ENCODE measurements around the gene EED.
"Not testable (repeated sequence)": the region's sequence is repeated elsewhere in the genome, so short reads cannot be mapped to it uniquely, and the experiment has no call there.

The EED gene

DNA sequence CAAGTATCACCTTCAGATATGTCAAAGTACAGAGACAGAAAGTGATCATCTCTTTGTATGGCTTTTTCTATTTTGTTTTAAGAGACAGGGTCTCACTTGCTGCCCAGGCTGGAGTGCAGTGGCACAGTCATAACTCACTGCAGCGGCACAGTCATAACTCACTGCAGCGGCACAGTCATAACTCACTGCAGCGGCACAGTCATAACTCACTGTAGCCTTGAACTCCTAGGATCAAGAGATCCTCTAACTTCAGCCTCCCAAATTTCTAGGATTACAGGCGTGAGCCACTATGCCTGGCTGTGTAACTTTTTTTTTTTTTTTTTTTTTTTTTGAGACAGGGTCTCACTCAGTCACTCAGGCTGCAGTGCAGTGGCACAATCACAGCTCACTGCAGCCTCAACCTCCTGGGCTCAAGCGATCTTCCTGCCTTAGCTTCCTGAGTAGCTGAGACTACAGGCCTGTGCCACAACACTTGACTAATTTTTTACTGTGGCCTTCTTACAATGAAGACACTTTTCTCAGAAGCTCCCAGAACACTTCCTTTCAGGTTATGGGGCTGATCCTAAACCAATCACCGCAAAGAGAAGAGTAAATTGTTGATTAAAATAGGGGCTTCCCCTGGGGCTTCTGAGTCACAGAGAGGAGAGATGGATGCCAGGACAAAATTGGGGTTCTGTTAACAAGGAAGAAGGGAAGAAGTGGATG, 48.5 kb downstream of the EED start:
- no peak overlapping the region for H3K4me3 ChIP-seq (ENCODE audit: low read depth, low read length)
- TF ChIP-seq, protein P1, sequence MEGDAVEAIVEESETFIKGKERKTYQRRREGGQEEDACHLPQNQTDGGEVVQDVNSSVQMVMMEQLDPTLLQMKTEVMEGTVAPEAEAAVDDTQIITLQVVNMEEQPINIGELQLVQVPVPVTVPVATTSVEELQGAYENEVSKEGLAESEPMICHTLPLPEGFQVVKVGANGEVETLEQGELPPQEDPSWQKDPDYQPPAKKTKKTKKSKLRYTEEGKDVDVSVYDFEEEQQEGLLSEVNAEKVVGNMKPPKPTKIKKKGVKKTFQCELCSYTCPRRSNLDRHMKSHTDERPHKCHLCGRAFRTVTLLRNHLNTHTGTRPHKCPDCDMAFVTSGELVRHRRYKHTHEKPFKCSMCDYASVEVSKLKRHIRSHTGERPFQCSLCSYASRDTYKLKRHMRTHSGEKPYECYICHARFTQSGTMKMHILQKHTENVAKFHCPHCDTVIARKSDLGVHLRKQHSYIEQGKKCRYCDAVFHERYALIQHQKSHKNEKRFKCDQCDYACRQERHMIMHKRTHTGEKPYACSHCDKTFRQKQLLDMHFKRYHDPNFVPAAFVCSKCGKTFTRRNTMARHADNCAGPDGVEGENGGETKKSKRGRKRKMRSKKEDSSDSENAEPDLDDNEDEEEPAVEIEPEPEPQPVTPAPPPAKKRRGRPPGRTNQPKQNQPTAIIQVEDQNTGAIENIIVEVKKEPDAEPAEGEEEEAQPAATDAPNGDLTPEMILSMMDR (IDR thresholded peaks at IDR 0.05; ENCODE audit: low read depth, low read length), result no peak

DNA sequence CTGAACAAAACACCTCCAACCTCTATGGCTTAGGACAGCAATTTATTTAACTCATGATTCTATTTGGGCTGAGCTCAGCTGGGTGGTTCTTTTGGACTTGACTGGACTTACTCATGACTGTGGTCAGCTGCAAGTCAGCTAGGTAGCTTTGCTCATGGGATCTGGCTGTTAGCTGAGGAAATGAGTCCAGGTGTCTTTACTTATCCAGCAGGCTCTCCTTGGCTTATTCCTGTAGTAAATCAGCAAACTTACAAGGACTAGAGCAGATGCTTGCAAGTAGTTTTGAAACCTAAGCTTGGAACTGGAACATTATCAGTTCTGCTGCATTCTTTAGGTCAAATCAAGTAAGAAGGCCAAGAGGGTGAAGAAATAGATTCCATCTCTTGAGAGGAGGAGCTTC, 49.5 kb downstream of the EED start:
- H3K4me3 ChIP-seq (ENCODE audit: low read depth, low read length), result no peak overlapping the region
- TF ChIP-seq, protein P1 (IDR thresholded peaks at IDR 0.05; ENCODE audit: low read depth, low read length), result no peak

DNA sequence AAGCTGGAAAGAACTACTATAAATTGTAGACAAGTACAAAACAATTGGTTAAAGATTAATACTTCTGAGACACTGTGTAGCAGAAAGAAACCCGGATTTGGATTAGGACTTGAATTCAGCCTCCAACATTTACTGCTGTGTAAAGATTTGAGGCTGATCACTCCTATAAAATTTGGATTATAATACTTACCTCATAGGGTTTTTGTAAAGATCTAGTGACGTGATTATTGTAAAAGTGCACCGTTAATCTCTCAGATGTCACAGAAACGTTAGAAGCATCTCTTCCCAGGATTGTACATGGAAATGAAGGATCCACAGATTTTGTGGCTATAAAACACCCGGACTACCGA, 57.2 kb downstream of the EED start:
- TF ChIP-seq, protein P1 (IDR thresholded peaks at IDR 0.05; ENCODE audit: low read depth, low read length), result no peak

DNA sequence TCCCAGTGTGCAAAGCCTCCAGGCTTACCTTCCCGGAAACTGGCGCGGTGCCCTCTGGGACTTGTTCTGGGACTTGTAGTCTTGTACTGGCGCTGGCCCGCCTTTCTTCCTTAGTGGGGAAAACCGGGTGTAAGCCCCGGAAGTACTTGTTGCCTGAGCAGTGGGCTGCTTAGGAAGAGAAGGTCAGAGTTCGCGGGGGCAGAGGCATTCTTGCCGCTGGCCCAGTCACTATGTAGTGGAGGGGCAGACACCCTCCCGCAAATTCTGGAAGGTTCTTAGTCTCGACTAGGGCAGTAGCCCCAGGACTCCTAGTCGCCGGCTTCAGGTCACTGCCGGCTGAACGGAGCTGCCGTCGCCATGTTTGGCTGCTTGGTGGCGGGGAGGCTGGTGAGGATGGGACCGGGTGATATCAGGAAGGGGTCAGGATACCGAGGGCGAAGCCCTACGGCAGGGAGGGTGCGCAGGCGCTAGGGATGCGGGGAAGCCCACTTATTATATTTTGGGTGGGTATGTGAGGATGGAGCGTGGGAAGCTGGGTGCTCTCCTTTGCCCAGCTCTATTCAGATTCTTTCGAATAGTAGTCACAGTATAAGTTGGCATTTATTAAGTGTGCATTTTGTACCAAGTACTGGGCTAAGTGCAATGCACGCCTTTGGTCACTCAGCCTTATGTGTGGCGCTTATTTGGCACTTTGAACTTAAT, 57.7 kb downstream of the EED start, which contains the start of gene HIKESHI:
Gene HIKESHI, plus strand, starts transcription at position 149 of the 702 bp plus-strand sequence. Its CDS starts 209 bp downstream, at position 358.
- TF ChIP-seq, protein P1 (IDR thresholded peaks at IDR 0.05; ENCODE audit: low read depth, low read length), result no peak
- peak within 1 kb of the TSS; percentile 97 for H3K4me3 ChIP-seq (ENCODE audit: low read depth, low read length)

More for the DNA sequence above, 57.2 kb downstream of the EED start:
- peak overlapping the region; percentile 97 for H3K4me3 ChIP-seq (ENCODE audit: low read depth, low read length)

DNA sequence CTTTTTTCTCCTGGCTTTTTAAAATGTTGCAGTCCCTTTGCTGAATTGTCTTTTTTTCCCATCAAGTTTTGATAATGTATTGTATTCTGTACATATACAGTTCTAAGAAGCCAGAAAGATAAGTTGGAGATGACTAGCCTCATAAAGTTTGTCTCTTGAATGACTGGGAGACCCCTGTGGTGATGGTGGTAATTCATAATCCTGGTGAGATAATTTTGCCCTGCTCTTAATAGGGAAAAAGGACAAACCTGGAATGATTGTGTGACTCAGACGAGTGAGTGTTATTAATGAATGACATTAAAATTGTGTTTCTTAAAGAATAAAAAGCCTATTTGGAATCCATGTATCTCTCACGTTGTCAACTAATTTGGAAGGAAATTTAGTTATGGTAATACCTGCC, 58.7 kb downstream of the EED start:
- TF ChIP-seq, protein P1 (IDR thresholded peaks at IDR 0.05; ENCODE audit: low read depth, low read length), result no peak
- H3K4me3 ChIP-seq (ENCODE audit: low read depth, low read length), result peak overlapping the region; percentile 97

DNA sequence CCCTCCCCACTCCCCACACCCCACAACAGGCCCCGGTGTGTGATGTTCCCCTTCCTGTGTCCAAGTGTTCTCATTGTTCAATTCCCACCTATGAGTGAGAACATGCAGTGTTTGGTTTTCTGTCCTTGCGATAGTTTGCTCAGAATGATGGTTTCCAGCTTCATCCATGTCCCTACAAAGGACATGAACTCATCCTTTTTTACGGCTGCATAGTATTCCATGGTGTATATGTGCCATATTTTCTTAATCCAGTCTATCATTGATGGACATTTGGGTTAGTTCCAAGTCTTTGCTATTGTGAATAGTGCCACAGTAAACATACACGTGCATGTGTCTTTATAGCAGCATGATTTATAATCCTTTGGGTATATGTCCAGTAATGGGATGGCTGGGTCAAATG, 64.2 kb downstream of the EED start:
- H3K4me3 ChIP-seq (ENCODE audit: low read depth, low read length), result not testable (repeated sequence)

DNA sequence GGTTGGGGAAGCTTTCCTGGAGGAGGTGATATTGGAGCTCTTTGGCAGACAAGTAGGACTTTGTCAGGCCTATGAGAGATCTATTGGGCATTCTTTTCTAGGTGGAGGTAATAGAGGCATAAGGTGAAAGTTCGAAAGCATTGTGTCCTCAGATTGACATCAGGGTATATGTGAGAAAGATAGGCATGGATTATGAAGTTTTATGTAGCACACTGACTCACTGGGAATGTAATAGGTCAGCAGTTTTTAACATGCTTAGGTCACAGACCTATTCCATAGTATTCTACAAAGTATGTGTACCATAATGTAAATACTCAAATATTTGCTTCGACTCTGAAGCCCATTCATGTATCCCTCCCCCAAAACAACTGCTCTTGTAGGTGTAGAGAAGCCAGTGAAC, 69.2 kb downstream of the EED start:
- TF ChIP-seq, protein P1 (IDR thresholded peaks at IDR 0.05; ENCODE audit: low read depth, low read length), result no peak

More for the DNA sequence above, 69.2 kb downstream of the EED start:
- H3K4me3 ChIP-seq (ENCODE audit: low read depth, low read length), result no peak overlapping the region

Data from WI38 (cell line).